PC-3 (cell line): Measurements from ENCODE around the gene CA7. TPM values are rescaled to one million over a fixed set of nuclear protein-coding genes. Genes with fewer than 3 reads are reported as not detected.
"Not testable (repeated sequence)": the region's sequence is repeated elsewhere in the genome, so short reads cannot be mapped to it uniquely, and the experiment has no call there.

ENCODE experiments used
- ATAC-seq: fragments of 200-7000 bp; cut with Tn5 transposase; 2 replicates; pipeline ENCODE4 v1.9.1; 2020; ENCODE audit warnings: mild to moderate bottlenecking, moderate library complexity
- BruUV-seq: library from RNA; stranded (reverse); fragments of 400-500 nt; replicated peaks from 2 replicates; lab custom pipeline; 2021; lab: Mats Ljungman, UMichigan
- CTCF ChIA-PET: fragments of 300-600 bp; sonication (Branson Sonifier 250); formaldehyde crosslinking; loops from one replicate; lab custom pipeline; 2022; ENCODE audit warnings: antibody characterized with exemption; lab: Charles Lee
- POLR2A ChIA-PET: fragments of 300-600 bp; sonication (Branson Sonifier 250); formaldehyde crosslinking; loops from one replicate; lab custom pipeline; 2022; ENCODE audit warnings: antibody characterized with exemption; ENCODE audit not compliant: unreplicated experiment; lab: Charles Lee
- DNase-seq: peaks from one replicate; pipeline ENCODE4 v3.0.0-alpha.2; 2015
- H2AFZ ChIP-seq: fragments of 300-600 bp; sonication (generic); 2 replicates; pipeline ENCODE4 v1.6.0; 2016; ENCODE audit warnings: antibody characterized with exemption, low read length
- H3F3A ChIP-seq: fragments of 300-600 bp; sonication (generic); one replicate; pipeline ENCODE4 v1.6.0; 2017; ENCODE audit warnings: antibody characterized with exemption, low read length, control low read depth, mild to moderate bottlenecking; ENCODE audit not compliant: unreplicated experiment
- H3K27ac ChIP-seq: fragments of 300-600 bp; sonication (generic); 2 replicates; pipeline ENCODE4 v1.5.1; 2016; ENCODE audit warnings: mild to moderate bottlenecking, low read length
- H3K27me3 ChIP-seq: fragments of 300-600 bp; sonication (generic); 2 replicates; pipeline ENCODE4 v1.6.1; 2016; ENCODE audit warnings: low read length, mixed read lengths
- H3K36me3 ChIP-seq: fragments of 300-600 bp; sonication (generic); 2 replicates; pipeline ENCODE4 v1.6.1; 2016; ENCODE audit warnings: low read depth, mixed run types, low read length, mixed read lengths
- H3K4me1 ChIP-seq: fragments of 300-600 bp; sonication (generic); 2 replicates; pipeline ENCODE4 v1.5.1; 2016; ENCODE audit warnings: low read length; ENCODE audit not compliant: insufficient read depth
- H3K4me2 ChIP-seq: fragments of 300-600 bp; sonication (generic); 2 replicates; pipeline ENCODE4 v1.6.0; 2016; ENCODE audit warnings: low read length
- H3K4me3 ChIP-seq: fragments of 300-600 bp; sonication (generic); 2 replicates; pipeline ENCODE4 v1.5.1; 2016; ENCODE audit warnings: mild to moderate bottlenecking, low read length, mixed read lengths
- H3K79me2 ChIP-seq: fragments of 300-600 bp; sonication (generic); 2 replicates; pipeline ENCODE4 v1.6.1; 2017; ENCODE audit warnings: low read length, mixed read lengths
- H3K9ac ChIP-seq: fragments of 300-600 bp; sonication (generic); 2 replicates; pipeline ENCODE4 v1.6.0; 2016; ENCODE audit warnings: mild to moderate bottlenecking, low read length
- H3K9me2 ChIP-seq: fragments of 300-600 bp; sonication (generic); replicated peaks from 2 replicates; pipeline ENCODE4 v1.6.1; 2016; ENCODE audit warnings: mixed run types, low read length, mixed read lengths
- H3K9me3 ChIP-seq: fragments of 300-600 bp; sonication (generic); 2 replicates; pipeline ENCODE4 v1.6.1; 2016; ENCODE audit warnings: low read length, mixed read lengths
- H4K20me1 ChIP-seq: fragments of 300-600 bp; sonication (generic); 2 replicates; pipeline ENCODE4 v1.6.1; 2016; ENCODE audit warnings: low read length, mixed read lengths
- EZH2 ChIP-seq: fragments of 300-600 bp; sonication (generic); IDR thresholded peaks from one replicate; pipeline ENCODE4 v1.6.1; 2017; ENCODE audit warnings: antibody characterized with exemption, mild to moderate bottlenecking, low read length; ENCODE audit not compliant: unreplicated experiment
- EZH2phosphoT487 ChIP-seq: fragments of 300-600 bp; sonication (generic); IDR thresholded peaks from 2 replicates; pipeline ENCODE4 v1.6.1; 2018; ENCODE audit warnings: mild to moderate bottlenecking, antibody characterized with exemption, low read length, borderline replicate concordance
- intact Hi-C: fragments of 100-400 bp; cut with micrococcal nuclease; formaldehyde crosslinking; loops from 2 replicates; pipeline ENCODE4 v1.9.0; 2023
- total RNA-seq: library from RNA; depleted of rRNA; stranded (reverse); fragments of >200 nt; gene quantifications from 2 replicates; pipeline ENCODE4 v1.2.3, GENCODE V29; 2014
- TF ChIP-seq, protein P1 (sequence below): fragments of 300-600 bp; sonication (generic); conservative IDR thresholded peaks from 2 replicates; pipeline ENCODE4 v1.5.1; 2017; ENCODE audit warnings: antibody characterized with exemption, low read depth, mild to moderate bottlenecking, low read length

CA7 gene
- total RNA-seq, 1 experiment from 2014 or later: not detected

DNA sequence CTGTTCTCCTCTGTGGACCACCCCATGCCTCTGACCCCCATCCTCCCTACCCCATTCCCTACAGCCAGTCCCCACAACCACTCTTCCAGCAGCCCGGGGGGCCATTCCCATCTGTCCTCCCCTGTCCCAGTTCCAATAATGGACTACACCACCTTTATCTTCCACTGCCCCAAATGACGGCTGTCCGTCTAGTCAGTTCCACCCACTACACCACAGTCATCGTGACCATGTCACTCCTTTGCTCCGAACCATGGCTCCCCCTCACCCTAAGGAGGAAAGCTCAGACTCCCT lies 51.4 kb downstream of the CA7 start:
- Histone ChIP-seq H3K27ac (no peak overlapping the region), H3K79me2 (no peaks in the 10 kb centered on the region), H3K9ac (no peak overlapping the region), H3F3A (no peaks in the 10 kb centered on the region), H2AFZ (no peak overlapping the region), H3K9me2 (no peaks in the 10 kb centered on the region), H3K9me3 (no peaks in the 10 kb centered on the region), H3K27me3 (no peaks in the 10 kb centered on the region), H3K36me3 (no peaks in the 10 kb centered on the region), H3K4me3 (no peak overlapping the region), H4K20me1 (no peaks in the 10 kb centered on the region), H3K4me2 (no peak overlapping the region), H3K4me1 (peaks cover 4% of the 10 kb centered on the region; the same call in 1 of the 2 replicates)
- no TSS peak for BruUV-seq
- no peak for TF ChIP-seq EZH2phosphoT487
- TF ChIP-seq, protein P1, sequence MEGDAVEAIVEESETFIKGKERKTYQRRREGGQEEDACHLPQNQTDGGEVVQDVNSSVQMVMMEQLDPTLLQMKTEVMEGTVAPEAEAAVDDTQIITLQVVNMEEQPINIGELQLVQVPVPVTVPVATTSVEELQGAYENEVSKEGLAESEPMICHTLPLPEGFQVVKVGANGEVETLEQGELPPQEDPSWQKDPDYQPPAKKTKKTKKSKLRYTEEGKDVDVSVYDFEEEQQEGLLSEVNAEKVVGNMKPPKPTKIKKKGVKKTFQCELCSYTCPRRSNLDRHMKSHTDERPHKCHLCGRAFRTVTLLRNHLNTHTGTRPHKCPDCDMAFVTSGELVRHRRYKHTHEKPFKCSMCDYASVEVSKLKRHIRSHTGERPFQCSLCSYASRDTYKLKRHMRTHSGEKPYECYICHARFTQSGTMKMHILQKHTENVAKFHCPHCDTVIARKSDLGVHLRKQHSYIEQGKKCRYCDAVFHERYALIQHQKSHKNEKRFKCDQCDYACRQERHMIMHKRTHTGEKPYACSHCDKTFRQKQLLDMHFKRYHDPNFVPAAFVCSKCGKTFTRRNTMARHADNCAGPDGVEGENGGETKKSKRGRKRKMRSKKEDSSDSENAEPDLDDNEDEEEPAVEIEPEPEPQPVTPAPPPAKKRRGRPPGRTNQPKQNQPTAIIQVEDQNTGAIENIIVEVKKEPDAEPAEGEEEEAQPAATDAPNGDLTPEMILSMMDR: no peak
- no peak for TF ChIP-seq EZH2
- intact Hi-C loops: no loop called here
- ChIA-PET CTCF (no interaction called here), POLR2A (no interaction called here)
- no peak for DNase-seq
- ATAC-seq: no peak

DNA sequence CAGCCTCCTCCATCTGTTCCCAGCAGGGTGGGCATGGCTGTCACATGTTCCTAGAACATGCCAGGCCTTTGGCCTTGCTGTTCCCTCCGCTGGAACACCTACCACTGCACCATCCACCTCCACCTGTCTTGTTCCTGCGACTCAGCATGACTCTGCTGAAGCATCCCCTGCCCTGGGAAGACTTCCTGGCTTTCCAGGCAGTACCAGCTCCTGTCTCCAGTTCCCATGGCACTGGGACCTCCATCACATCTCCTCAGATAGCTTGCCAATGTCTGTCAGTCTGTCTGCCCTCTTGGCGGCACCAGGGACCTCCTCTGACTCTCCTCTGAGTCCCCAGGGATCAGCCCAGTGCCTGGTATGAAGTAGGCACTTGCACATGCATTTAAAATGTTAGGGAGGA lies 51.8 kb downstream of the CA7 start:
- no peak overlapping the region for H3K27ac ChIP-seq

DNA sequence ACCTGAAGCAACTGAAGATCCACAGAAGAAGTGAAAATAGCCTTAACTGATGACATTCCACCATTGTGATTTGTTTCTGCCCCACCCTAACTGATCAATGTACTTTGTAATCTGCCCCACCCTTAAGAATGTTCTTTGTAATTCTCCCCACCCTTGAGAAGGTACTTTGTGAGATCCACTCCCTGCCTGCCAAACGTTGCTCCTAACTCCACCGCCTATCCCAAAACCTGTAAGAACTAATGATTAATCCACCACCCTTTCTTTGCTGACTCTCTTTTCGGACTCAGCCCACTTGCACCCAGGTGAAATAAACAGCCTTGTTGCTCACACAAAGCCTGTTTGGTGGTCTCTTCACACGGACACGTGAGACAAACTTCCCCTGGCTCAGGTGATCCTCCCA lies 52.5 kb downstream of the CA7 start:
- H3K9ac ChIP-seq, H2AFZ ChIP-seq, H4K20me1 ChIP-seq, H3K4me2 ChIP-seq, ATAC-seq, DNase-seq, H3K27me3 ChIP-seq, H3K9me3 ChIP-seq, BruUV-seq, H3K9me2 ChIP-seq, H3K4me1 ChIP-seq, H3F3A ChIP-seq, POLR2A ChIA-PET, CTCF ChIA-PET, H3K4me3 ChIP-seq, H3K36me3 ChIP-seq, H3K27ac ChIP-seq, intact Hi-C loops, H3K79me2 ChIP-seq: not testable (repeated sequence)

More for the DNA sequence above, 51.8 kb downstream of the CA7 start:
- Histone ChIP-seq H3K79me2 (no peaks in the 10 kb centered on the region), H3K4me1 (peaks cover 4% of the 10 kb centered on the region; the same call in 1 of the 2 replicates), H3K4me2 (no peak overlapping the region), H3K36me3 (no peaks in the 10 kb centered on the region), H3K4me3 (no peak overlapping the region), H3K9me3 (no peaks in the 10 kb centered on the region), H3F3A (no peaks in the 10 kb centered on the region), H2AFZ (no peak overlapping the region), H3K9ac (no peak overlapping the region), H3K9me2 (no peaks in the 10 kb centered on the region), H3K27me3 (no peaks in the 10 kb centered on the region), H4K20me1 (no peaks in the 10 kb centered on the region)
- intact Hi-C loops: no loop called here
- DNase-seq (no peak), ATAC-seq (no peak)
- ChIA-PET CTCF (no interaction called here), POLR2A (no interaction called here)
- TF ChIP-seq, protein P1: no peak
- TF ChIP-seq EZH2 (no peak), EZH2phosphoT487 (no peak)
- BruUV-seq: no TSS peak
